Measurements from ENCODE around the gene SLIT3. TPM values are rescaled to one million over a fixed set of nuclear protein-coding genes. Genes with fewer than 3 reads are reported as not detected.

Gene SLIT3
- total and polyA plus RNA-seq, 2 experiments from 2014 or later: 0.59 to 0.71 TPM

- TF ChIP-seq ZNF462 (CRISPR knock-in tag; IDR thresholded peaks at IDR 0.05): no peak
Measured at GRCh38 chr5:169225830-169226356, 75.0 kb downstream of the SLIT3 start (continued).

- DNase-seq (ENCODE audit: low spot score): no peak
- H3K79me2 ChIP-seq (replicated peaks; ENCODE audit: insufficient read depth): no peaks in the 10 kb centered on the region
- no peak overlapping the region for H3K4me2 ChIP-seq
- Mint-ChIP-seq H3K27ac (no peak overlapping the region), H3K36me3 (ENCODE audit: low read depth) (no peaks in the 10 kb centered on the region), H3K4me1 (peaks cover 10% of the 10 kb centered on the region), H3K9me3 (no peaks in the 10 kb centered on the region), H3K27me3 (ENCODE audit: insufficient read depth, low read depth, poor library complexity) (peaks cover 78% of the 10 kb centered on the region), H3K4me3 (no peak overlapping the region)
- ATAC-seq: no peak
- H3F3A ChIP-seq (replicated peaks; ENCODE audit: low read depth): no peaks in the 10 kb centered on the region
- TF ChIP-seq EZH2phosphoT487 (IDR thresholded peaks at IDR 0.05; ENCODE audit: unreplicated experiment): no peak
- TF ChIP-seq STAT1 (IDR thresholded peaks at IDR 0.05; ENCODE audit: unreplicated experiment): no peak
- TF ChIP-seq ETS1 (IDR thresholded peaks at IDR 0.05): no peak
- H3K4me3 ChIP-seq: no peak overlapping the region
- no peak overlapping the region for H2AFZ ChIP-seq
- H3K4me1 ChIP-seq (ENCODE audit: insufficient read depth): no peaks in the 10 kb centered on the region
- H3K27me3 ChIP-seq (ENCODE audit: insufficient read depth): peaks cover 48% of the 10 kb centered on the region
- H3K36me3 ChIP-seq (ENCODE audit: insufficient read depth): no peaks in the 10 kb centered on the region
- no peaks in the 10 kb centered on the region for H3K9me2 ChIP-seq (ENCODE audit: insufficient read depth)
- no peaks in the 10 kb centered on the region for H4K20me1 ChIP-seq (replicated peaks; ENCODE audit: insufficient read depth)
- H3K27ac ChIP-seq (ENCODE audit: low read depth): no peak overlapping the region
Measured at GRCh38 chr5:169223595-169223953, 77.4 kb downstream of the SLIT3 start.

All from GM23338 (cell line).